Measurements from ENCODE around the gene RTF1. TPM values are rescaled to one million over a fixed set of nuclear protein-coding genes. Genes with fewer than 3 reads are reported as not detected.

RTF1 gene
- polyA plus RNA-seq, 3 donors = 11.2 to 19.1 (median 15.0) TPM

- Mint-ChIP-seq H3K36me3 (peaks cover 4 to 8% of the 10 kb centered on the region in 2 donors), H3K4me1 (peaks cover 28% of the 10 kb centered on the region), H3K27ac (no peak overlapping the region), H3K9me3 (peaks cover 0 to 15% (median 4%) of the 10 kb centered on the region in 7 donors), H3K27me3 (ENCODE audit: low read depth in 3 of 3) (peaks cover 45 to 61% (median 53%) of the 10 kb centered on the region in 3 donors), H3K4me3 (no peak overlapping the region)
- H3K4me3 ChIP-seq (replicated peaks in 1 of 3; ENCODE audit: low read depth in 2 of 3, low read length in 3 of 3) = no peak overlapping the region
- peaks cover 21 to 52% of the 10 kb centered on the region in 2 donors for H3K27me3 ChIP-seq (ENCODE audit: control insufficient read depth in 2 of 2, insufficient read depth in 2 of 2, low read length in 2 of 2)
- H3K9me3 ChIP-seq (replicated peaks in 1 of 2; ENCODE audit: control insufficient read depth in 1 of 2, insufficient read depth in 1 of 2, low read length in 2 of 2) = peaks cover 0 to 4% of the 10 kb centered on the region in 2 donors
- no peak overlapping the region for H3K9ac ChIP-seq (ENCODE audit: insufficient read depth, low read length, poor library complexity, severe bottlenecking)
- H3K4me2 ChIP-seq (replicated peaks; ENCODE audit: extremely low read depth, low read length, poor library complexity, severe bottlenecking) = no peak overlapping the region
- H3K27ac ChIP-seq (ENCODE audit: low read depth in 1 of 2, low read length in 2 of 2) = no peak overlapping the region
- H3K79me2 ChIP-seq (ENCODE audit: insufficient read depth, low read length) = no peaks in the 10 kb centered on the region
- peaks cover 24 to 29% of the 10 kb centered on the region in 2 donors for H3K4me1 ChIP-seq (ENCODE audit: control insufficient read depth in 1 of 2, insufficient read depth in 2 of 2, low read length in 2 of 2)
- H3K36me3 ChIP-seq (replicated peaks in 1 of 2; ENCODE audit: control insufficient read depth in 1 of 2, insufficient read depth in 2 of 2, low read length in 2 of 2) = no peaks in the 10 kb centered on the region
- 100% methylated on average over 2 of the region's 4 CpGs for WGBS (ENCODE audit: insufficient coverage)
- intact Hi-C loops (cut with micrococcal nuclease) = no loop called here
- no peak overlapping the region for H2AFZ ChIP-seq (ENCODE audit: insufficient read depth, low read depth, low read length, poor library complexity, severe bottlenecking)
- DNase-seq = no peak
- no peaks in the 10 kb centered on the region for H4K20me1 ChIP-seq (ENCODE audit: insufficient read depth, low read length)
- TF ChIP-seq CTCF (IDR thresholded peaks at IDR 0.05) = no peak
Measured at GRCh38 chr15:41505776-41506175, 88.9 kb downstream of the RTF1 start.

- peaks cover 19 to 50% of the 10 kb centered on the region in 2 donors for H3K27me3 ChIP-seq (ENCODE audit: control insufficient read depth in 2 of 2, insufficient read depth in 2 of 2, low read length in 2 of 2)
- H3K79me2 ChIP-seq (ENCODE audit: insufficient read depth, low read length) = no peaks in the 10 kb centered on the region
- H3K4me1 Mint-ChIP-seq = peaks cover 18% of the 10 kb centered on the region
- peaks cover 0 to 10% (median 0%) of the 10 kb centered on the region in 7 donors for H3K9me3 Mint-ChIP-seq
- no CpG with 5 or more reads among the region's 10 CpGs for WGBS (ENCODE audit: insufficient coverage)
- H3K4me1 ChIP-seq (ENCODE audit: control insufficient read depth in 1 of 2, insufficient read depth in 2 of 2, low read length in 2 of 2) = peaks cover 17 to 26% of the 10 kb centered on the region in 2 donors
- H3K27me3 Mint-ChIP-seq (ENCODE audit: low read depth in 3 of 3) = peaks cover 38 to 52% (median 52%) of the 10 kb centered on the region in 3 donors
- peaks cover 0 to 4% of the 10 kb centered on the region in 2 donors for H3K36me3 Mint-ChIP-seq
- intact Hi-C loops (cut with micrococcal nuclease) = no loop called here
- no peak for TF ChIP-seq CTCF (IDR thresholded peaks at IDR 0.05)
- DNase-seq = no peak
- no peak overlapping the region for H3K4me2 ChIP-seq (replicated peaks; ENCODE audit: extremely low read depth, low read length, poor library complexity, severe bottlenecking)
- H3K9ac ChIP-seq (ENCODE audit: insufficient read depth, low read length, poor library complexity, severe bottlenecking) = no peak overlapping the region
- no peak overlapping the region for H2AFZ ChIP-seq (ENCODE audit: insufficient read depth, low read depth, low read length, poor library complexity, severe bottlenecking)
- H3K27ac ChIP-seq (ENCODE audit: low read depth in 1 of 2, low read length in 2 of 2) = no peak overlapping the region
- H3K36me3 ChIP-seq (replicated peaks in 1 of 2; ENCODE audit: control insufficient read depth in 1 of 2, insufficient read depth in 2 of 2, low read length in 2 of 2) = no peaks in the 10 kb centered on the region
- H3K27ac Mint-ChIP-seq = no peak overlapping the region
- no peaks in the 10 kb centered on the region for H4K20me1 ChIP-seq (ENCODE audit: insufficient read depth, low read length)
- H3K9me3 ChIP-seq (replicated peaks in 1 of 2; ENCODE audit: control insufficient read depth in 1 of 2, insufficient read depth in 1 of 2, low read length in 2 of 2) = peaks cover 0 to 2% of the 10 kb centered on the region in 2 donors
- H3K4me3 Mint-ChIP-seq = no peak overlapping the region
- H3K4me3 ChIP-seq (replicated peaks in 1 of 3; ENCODE audit: low read depth in 2 of 3, low read length in 3 of 3) = no peak overlapping the region
Measured at GRCh38 chr15:41506796-41507341, 90.0 kb downstream of the RTF1 start.

Measured in CD14-positive monocyte (primary cell).